T-helper 1 cell treated with Interleukin-12 subunit alpha and Interleukin-12 subunit beta and Interleukin-4 antibody, amounts not matched to agents 30 μg/mL and 1 μg/mL, for 36 hours (primary cell): Measurements from ENCODE around the gene BTN3A1.
"Not testable (repeated sequence)": the region's sequence is repeated elsewhere in the genome, so short reads cannot be mapped to it uniquely, and the experiment has no call there.

ENCODE experiments used
- H3K27ac Mint-ChIP-seq: one replicate; pipeline ENCODE4 v1.8.0; 2021; ENCODE audit warnings: mild to moderate bottlenecking, mixed read lengths
- H3K27me3 Mint-ChIP-seq: one replicate; pipeline ENCODE4 v1.8.0; 2021; ENCODE audit warnings: low read depth, mixed read lengths
- H3K36me3 Mint-ChIP-seq: one replicate; pipeline ENCODE4 v1.8.0; 2021; ENCODE audit warnings: low read depth, mixed read lengths
- H3K4me1 Mint-ChIP-seq: one replicate; pipeline ENCODE4 v1.8.0; 2021; ENCODE audit warnings: low read depth, mixed read lengths
- H3K4me3 Mint-ChIP-seq: one replicate; pipeline ENCODE4 v1.8.0; 2021; ENCODE audit warnings: mild to moderate bottlenecking, moderate library complexity, mixed read lengths
- H3K9me3 Mint-ChIP-seq: one replicate; pipeline ENCODE4 v1.8.0; 2021; ENCODE audit warnings: mixed read lengths

BTN3A1 gene

DNA sequence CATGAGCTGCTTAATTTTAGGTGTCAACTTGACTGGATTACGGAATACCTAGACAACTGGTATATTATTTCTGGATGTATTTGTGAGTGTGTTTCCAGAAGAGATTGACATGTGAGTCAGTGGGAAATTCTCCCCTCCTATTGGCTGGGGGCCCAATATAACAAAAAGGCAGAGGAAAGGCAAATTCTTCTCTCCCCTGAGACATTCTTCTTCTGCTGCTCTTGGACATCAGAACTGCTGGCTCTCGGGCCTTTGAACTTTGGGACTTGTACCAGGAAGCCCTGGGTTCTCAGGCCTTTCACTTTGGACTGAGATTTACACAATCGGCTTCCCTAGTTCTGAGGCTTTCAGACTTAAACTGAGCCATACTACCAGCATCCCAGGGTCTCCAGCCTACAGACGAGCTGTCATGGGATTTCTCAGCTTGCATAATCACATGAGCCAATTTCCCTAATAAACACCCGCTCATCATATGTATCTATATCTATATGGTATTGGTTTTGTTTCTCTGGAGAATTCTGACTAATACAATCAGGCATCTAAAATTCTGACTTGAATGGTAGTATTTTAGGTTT, 30.6 kb downstream of the BTN3A1 start:
- H3K9me3 Mint-ChIP-seq: peaks cover 15% of the 10 kb centered on the region
- no peaks in the 10 kb centered on the region for H3K4me1 Mint-ChIP-seq
- peaks cover 15% of the 10 kb centered on the region for H3K36me3 Mint-ChIP-seq
- no peak overlapping the region for H3K4me3 Mint-ChIP-seq
- no peaks in the 10 kb centered on the region for H3K27me3 Mint-ChIP-seq
- no peak overlapping the region for H3K27ac Mint-ChIP-seq

- H3K4me1 Mint-ChIP-seq, H3K27ac Mint-ChIP-seq, H3K27me3 Mint-ChIP-seq, H3K4me3 Mint-ChIP-seq: not testable (repeated sequence)
- peaks cover 15% of the 10 kb centered on the region for H3K36me3 Mint-ChIP-seq
- H3K9me3 Mint-ChIP-seq: peaks cover 15% of the 10 kb centered on the region
These were observed 31.6 kb downstream of the BTN3A1 start for GRCh38 chr6:26433680-26434079.

DNA sequence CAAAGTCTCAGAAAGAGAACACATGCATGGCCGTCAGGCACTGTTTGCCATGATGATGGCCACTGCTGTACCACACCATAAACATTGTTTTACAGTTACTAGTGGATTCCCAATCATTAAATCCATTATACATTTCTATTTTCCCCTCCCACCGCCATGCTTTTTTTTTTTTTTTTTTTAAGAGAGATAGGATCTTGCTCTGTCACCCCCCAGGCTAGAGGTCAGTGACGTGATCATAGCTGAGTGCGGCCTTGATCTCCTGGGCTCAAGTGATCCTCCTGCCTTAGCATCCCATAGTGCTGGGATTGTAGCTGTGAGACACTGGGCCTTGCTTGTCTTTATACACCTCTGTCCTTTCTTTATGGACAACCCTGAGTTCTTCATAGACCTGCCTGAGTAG, 33.9 kb downstream of the BTN3A1 start:
- Mint-ChIP-seq H3K4me3 (no peak overlapping the region), H3K36me3 (peaks cover 18% of the 10 kb centered on the region), H3K4me1 (peaks cover 13% of the 10 kb centered on the region), H3K27me3 (no peaks in the 10 kb centered on the region), H3K9me3 (peaks cover 15% of the 10 kb centered on the region), H3K27ac (no peak overlapping the region)

- peaks cover 16% of the 10 kb centered on the region for H3K36me3 Mint-ChIP-seq
- no peak overlapping the region for H3K27ac Mint-ChIP-seq
- peaks cover 22% of the 10 kb centered on the region for H3K4me1 Mint-ChIP-seq
- H3K27me3 Mint-ChIP-seq: no peaks in the 10 kb centered on the region
- no peak overlapping the region for H3K4me3 Mint-ChIP-seq
- H3K9me3 Mint-ChIP-seq: peaks cover 15% of the 10 kb centered on the region
These were observed 35.5 kb downstream of the BTN3A1 start for GRCh38 chr6:26437550-26437949.

DNA sequence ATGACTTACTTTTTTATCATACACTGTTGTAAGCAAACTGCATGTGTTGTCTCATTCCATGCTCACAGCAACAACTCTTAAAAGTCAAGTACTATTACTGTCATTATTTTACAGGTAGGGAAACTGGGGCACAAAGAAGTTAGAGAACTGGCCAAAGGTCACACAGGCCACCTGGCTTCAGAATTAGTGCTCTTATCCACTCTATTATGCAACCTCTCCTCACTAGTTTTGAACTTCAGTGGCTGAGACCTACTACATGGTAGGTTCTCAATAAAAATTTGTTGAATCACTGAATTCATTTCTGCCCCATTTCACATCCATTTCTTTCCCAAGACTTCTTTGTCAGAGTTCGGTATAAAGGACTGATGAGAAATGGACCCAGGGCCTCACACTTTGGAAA, 35.9 kb downstream of the BTN3A1 start:
- Mint-ChIP-seq H3K36me3 (peaks cover 16% of the 10 kb centered on the region), H3K4me3 (no peak overlapping the region), H3K9me3 (peaks cover 15% of the 10 kb centered on the region), H3K27ac (no peak overlapping the region), H3K27me3 (no peaks in the 10 kb centered on the region), H3K4me1 (peaks cover 25% of the 10 kb centered on the region)

DNA sequence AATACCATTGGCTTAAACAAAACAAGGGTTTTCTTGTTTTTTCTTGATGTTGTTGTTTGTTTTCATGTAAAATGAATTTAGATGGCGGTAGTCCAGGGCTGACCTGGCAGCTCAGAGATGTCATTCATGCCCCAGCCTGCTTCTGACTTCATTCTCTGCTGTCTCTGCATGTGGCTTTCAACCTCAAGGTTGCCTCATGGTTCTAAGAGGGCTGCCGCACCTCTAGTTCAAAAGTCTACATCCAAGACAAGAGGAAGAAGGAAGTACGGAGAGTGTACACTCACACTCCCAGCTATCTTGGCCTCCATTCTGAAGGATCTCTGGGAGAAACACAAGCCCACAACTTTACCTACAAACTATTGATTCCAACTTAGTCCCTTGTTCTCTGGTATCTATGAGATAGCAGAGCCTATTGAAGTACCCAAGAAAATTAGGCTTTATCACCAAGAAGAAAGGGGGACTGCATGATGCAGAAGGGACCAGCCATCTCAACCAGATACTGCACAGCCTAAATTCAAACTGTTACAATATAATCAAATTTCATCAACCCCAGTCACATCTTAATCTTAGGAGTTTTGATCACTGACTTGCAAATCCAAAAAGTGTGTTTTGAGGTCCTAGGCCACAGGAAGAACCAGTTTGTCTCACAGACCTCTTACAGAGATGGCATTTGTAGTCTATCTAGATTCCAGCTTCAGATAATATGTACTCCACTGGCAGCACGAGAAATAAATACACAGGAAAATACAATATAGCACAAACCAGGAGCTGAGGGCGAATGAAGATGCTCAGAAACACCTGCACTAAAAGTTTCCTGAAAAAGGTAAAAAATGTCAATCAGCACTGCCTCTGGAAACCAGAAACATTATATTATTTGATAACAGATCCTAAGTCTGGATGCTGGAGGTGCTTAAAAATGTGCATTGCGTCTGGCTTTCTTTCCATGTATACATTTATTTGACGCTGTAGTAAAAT, 37.4 kb downstream of the BTN3A1 start:
- Mint-ChIP-seq H3K27ac (peak overlapping the region; percentile 96), H3K36me3 (peaks cover 19% of the 10 kb centered on the region), H3K27me3 (no peaks in the 10 kb centered on the region), H3K4me1 (peaks cover 29% of the 10 kb centered on the region), H3K4me3 (peak overlapping the region; percentile 96), H3K9me3 (peaks cover 8% of the 10 kb centered on the region)

GRCh38 chr6:26440977-26441358, 38.9 kb downstream of the BTN3A1 start:
- no peaks in the 10 kb centered on the region for H3K9me3 Mint-ChIP-seq
- peak overlapping the region; percentile 96 for H3K27ac Mint-ChIP-seq
- peaks cover 44% of the 10 kb centered on the region for H3K4me1 Mint-ChIP-seq
- H3K27me3 Mint-ChIP-seq: no peaks in the 10 kb centered on the region
- peak overlapping the region; percentile 96 for H3K4me3 Mint-ChIP-seq
- peaks cover 26% of the 10 kb centered on the region for H3K36me3 Mint-ChIP-seq

- H3K4me3 Mint-ChIP-seq: peak overlapping the region; percentile 76
- peaks cover 49% of the 10 kb centered on the region for H3K4me1 Mint-ChIP-seq
- no peaks in the 10 kb centered on the region for H3K9me3 Mint-ChIP-seq
- H3K36me3 Mint-ChIP-seq: peaks cover 34% of the 10 kb centered on the region
- H3K27ac Mint-ChIP-seq: peak overlapping the region; percentile 24
- H3K27me3 Mint-ChIP-seq: no peaks in the 10 kb centered on the region
These were observed 39.9 kb downstream of the BTN3A1 start for GRCh38 chr6:26441977-26442376.

GRCh38 chr6:26445934-26446667, 44.0 kb downstream of the BTN3A1 start:
- Mint-ChIP-seq H3K27me3 (no peaks in the 10 kb centered on the region), H3K9me3 (no peaks in the 10 kb centered on the region), H3K4me3 (peak overlapping the region; percentile 1), H3K27ac (peak overlapping the region; percentile 7), H3K36me3 (peaks cover 60% of the 10 kb centered on the region), H3K4me1 (peaks cover 40% of the 10 kb centered on the region)

- Mint-ChIP-seq H3K4me1 (peaks cover 34% of the 10 kb centered on the region), H3K9me3 (no peaks in the 10 kb centered on the region), H3K36me3 (peaks cover 71% of the 10 kb centered on the region), H3K27me3 (no peaks in the 10 kb centered on the region), H3K4me3 (no peak overlapping the region), H3K27ac (no peak overlapping the region)
These were observed 45.2 kb downstream of the BTN3A1 start for GRCh38 chr6:26447257-26447656.

DNA sequence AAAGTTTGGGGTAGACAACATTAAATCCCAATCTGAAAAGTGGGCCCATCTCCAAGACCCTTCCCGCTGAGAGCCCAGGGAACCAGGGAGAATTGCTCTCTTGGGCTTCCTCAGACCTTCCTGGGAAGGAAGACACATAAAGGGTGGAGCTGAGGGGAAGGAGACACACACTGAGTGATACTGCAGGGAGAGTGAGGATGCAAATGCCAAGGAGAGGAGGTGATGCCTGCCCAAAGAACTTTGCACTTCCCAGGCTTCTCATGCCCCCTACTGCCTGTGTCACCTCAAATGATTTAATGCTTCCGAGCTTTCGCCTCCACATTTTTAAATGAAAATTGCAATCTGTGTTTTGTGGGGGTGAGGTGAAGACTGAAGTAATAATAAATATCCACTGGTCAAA, 48.2 kb downstream of the BTN3A1 start:
- Mint-ChIP-seq H3K36me3 (peaks cover 57% of the 10 kb centered on the region), H3K4me3 (no peak overlapping the region), H3K27ac (no peak overlapping the region), H3K9me3 (no peaks in the 10 kb centered on the region), H3K27me3 (no peaks in the 10 kb centered on the region), H3K4me1 (peaks cover 16% of the 10 kb centered on the region)

DNA sequence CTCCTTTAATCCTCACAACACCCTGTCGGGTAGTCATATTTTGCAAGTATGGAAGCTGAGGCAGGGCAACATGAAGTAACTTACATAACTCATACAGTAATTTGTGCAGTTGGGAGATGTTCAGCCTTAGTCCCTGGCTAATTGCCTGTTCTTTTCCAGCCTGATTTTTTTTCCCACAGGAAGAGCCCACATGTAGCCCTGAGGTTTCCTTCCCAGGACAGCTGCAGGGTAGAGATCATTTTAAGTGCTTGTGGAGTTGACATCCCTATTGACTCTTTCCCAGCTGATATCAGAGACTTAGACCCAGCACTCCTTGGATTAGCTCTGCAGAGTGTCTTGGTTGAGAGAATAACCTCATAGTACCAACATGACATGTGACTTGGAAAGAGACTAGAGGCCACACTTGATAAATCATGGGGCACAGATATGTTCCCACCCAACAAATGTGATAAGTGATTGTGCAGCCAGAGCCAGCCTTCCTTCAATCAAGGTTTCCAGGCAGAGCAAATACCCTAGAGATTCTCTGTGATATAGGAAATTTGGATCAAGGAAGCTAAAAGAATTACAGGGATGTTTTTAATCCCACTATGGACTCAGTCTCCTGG, 50.7 kb downstream of the BTN3A1 start:
- H3K36me3 Mint-ChIP-seq: peaks cover 45% of the 10 kb centered on the region

DNA sequence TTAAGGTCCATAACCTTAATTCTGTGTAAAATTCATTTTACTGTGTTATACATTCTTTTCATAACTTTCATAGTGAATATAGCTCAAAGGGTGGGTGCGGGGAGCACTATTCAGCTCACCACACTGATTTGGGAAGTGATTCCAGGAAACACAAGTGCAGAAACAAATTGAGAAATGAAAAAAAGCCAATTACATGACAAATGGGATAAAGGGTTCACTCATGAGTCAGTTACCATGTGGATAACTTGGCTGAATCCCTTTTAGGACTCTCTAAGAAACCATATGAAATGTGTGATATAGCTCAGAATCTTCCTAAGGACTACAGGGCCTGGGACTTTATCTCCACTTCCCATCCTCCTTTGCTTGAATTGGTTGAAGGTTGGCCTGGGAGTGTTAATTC, 52.6 kb downstream of the BTN3A1 start:
- H3K27ac Mint-ChIP-seq: no peak overlapping the region
- no peaks in the 10 kb centered on the region for H3K9me3 Mint-ChIP-seq
- peaks cover 21% of the 10 kb centered on the region for H3K4me1 Mint-ChIP-seq

More for the DNA sequence above, 50.7 kb downstream of the BTN3A1 start:
- Mint-ChIP-seq H3K9me3 (no peaks in the 10 kb centered on the region), H3K4me3 (no peak overlapping the region), H3K27me3 (no peaks in the 10 kb centered on the region), H3K27ac (no peak overlapping the region), H3K4me1 (peaks cover 14% of the 10 kb centered on the region)

GRCh38 chr6:26455357-26455970, 53.4 kb downstream of the BTN3A1 start:
- no peaks in the 10 kb centered on the region for H3K27me3 Mint-ChIP-seq
- no peak overlapping the region for H3K4me3 Mint-ChIP-seq
- H3K4me1 Mint-ChIP-seq: peaks cover 29% of the 10 kb centered on the region
- no peaks in the 10 kb centered on the region for H3K9me3 Mint-ChIP-seq
- H3K27ac Mint-ChIP-seq: no peak overlapping the region
- peaks cover 40% of the 10 kb centered on the region for H3K36me3 Mint-ChIP-seq

More for the DNA sequence above, 52.6 kb downstream of the BTN3A1 start:
- peaks cover 40% of the 10 kb centered on the region for H3K36me3 Mint-ChIP-seq
- no peak overlapping the region for H3K4me3 Mint-ChIP-seq
- H3K27me3 Mint-ChIP-seq: no peaks in the 10 kb centered on the region
